H9 (cell line): ENCODE data around the gene KRTCAP2. TPM values are rescaled to one million over a fixed set of nuclear protein-coding genes. Genes with fewer than 3 reads are reported as not detected.

Experiments used
- DNase-seq: peaks from one replicate; pipeline ENCODE4 v3.0.0-alpha.2; 2017
- H2AFZ ChIP-seq: one replicate; pipeline ENCODE4 v1.6.1; 2013; ENCODE audit warnings: mild to moderate bottlenecking, low read length, control low read depth, moderate library complexity
- H2AK5ac ChIP-seq: 2 replicates; pipeline ENCODE4 v1.6.1; 2013; ENCODE audit warnings: low read length, control low read depth, mixed read lengths; ENCODE audit not compliant: insufficient read length
- H2BK120ac ChIP-seq: one replicate; pipeline ENCODE4 v1.6.1; 2013; ENCODE audit warnings: low read depth, mild to moderate bottlenecking, low read length, control low read depth, inconsistent platforms; ENCODE audit not compliant: poor library complexity, severe bottlenecking
- H2BK12ac ChIP-seq: 2 replicates; pipeline ENCODE4 v1.6.1; 2013; ENCODE audit warnings: low read length, control low read depth, mixed read lengths, low read depth; ENCODE audit not compliant: insufficient read length
- H2BK15ac ChIP-seq: 2 replicates; pipeline ENCODE4 v1.6.1; 2013; ENCODE audit warnings: low read depth, low read length, control low read depth
- H2BK20ac ChIP-seq: one replicate; pipeline ENCODE4 v1.6.1; 2013; ENCODE audit warnings: low read depth, mild to moderate bottlenecking, low read length, control low read depth, inconsistent platforms; ENCODE audit not compliant: poor library complexity, severe bottlenecking
- H2BK5ac ChIP-seq: 2 replicates; pipeline ENCODE4 v1.6.1; 2013; ENCODE audit warnings: low read length, control low read depth, mixed read lengths; ENCODE audit not compliant: insufficient read length
- H3K14ac ChIP-seq: 2 replicates; pipeline ENCODE4 v1.6.1; 2013; ENCODE audit warnings: low read length, control low read depth; ENCODE audit not compliant: insufficient read depth
- H3K18ac ChIP-seq: 2 replicates; pipeline ENCODE4 v1.6.1; 2013; ENCODE audit warnings: low read depth, mild to moderate bottlenecking, mixed read lengths, low read length, control low read depth; ENCODE audit not compliant: insufficient read length
- H3K23ac ChIP-seq: 2 replicates; pipeline ENCODE4 v1.6.1; 2013; ENCODE audit warnings: low read length, control low read depth, mixed read lengths, low read depth; ENCODE audit not compliant: insufficient read length
- H3K23me2 ChIP-seq: 2 replicates; pipeline ENCODE4 v1.6.1; 2013; ENCODE audit warnings: low read depth, mild to moderate bottlenecking, mixed read lengths, low read length, control low read depth; ENCODE audit not compliant: insufficient read length, poor library complexity, severe bottlenecking
- H3K27ac ChIP-seq: 2 replicates; pipeline ENCODE4 v1.5.1; 2013; ENCODE audit warnings: low read length, control low read depth, mixed read lengths, low read depth; ENCODE audit not compliant: insufficient read length
- H3K27me3 ChIP-seq: 2 replicates; pipeline ENCODE4 v1.6.1; 2013; ENCODE audit warnings: low read length, control low read depth, inconsistent platforms; ENCODE audit not compliant: insufficient read depth
- H3K4ac ChIP-seq: 2 replicates; pipeline ENCODE4 v1.6.1; 2013; ENCODE audit warnings: low read depth, mild to moderate bottlenecking, control low read depth, inconsistent platforms, low read length, moderate library complexity
- H3K4me1 ChIP-seq: 2 replicates; pipeline ENCODE4 v1.6.1; 2013; ENCODE audit warnings: low read length, control low read depth, inconsistent platforms; ENCODE audit not compliant: insufficient read depth
- H3K4me2 ChIP-seq: 2 replicates; pipeline ENCODE4 v1.6.1; 2013; ENCODE audit warnings: low read length, control low read depth, mixed read lengths; ENCODE audit not compliant: insufficient read length, insufficient read depth
- H3K56ac ChIP-seq: 2 replicates; pipeline ENCODE4 v1.6.1; 2013; ENCODE audit warnings: low read depth, mild to moderate bottlenecking, mixed read lengths, low read length, control low read depth; ENCODE audit not compliant: insufficient read length
- H3K79me1 ChIP-seq: 2 replicates; pipeline ENCODE4 v1.6.1; 2013; ENCODE audit warnings: low read depth, mild to moderate bottlenecking, moderate library complexity, low read length, control low read depth, inconsistent platforms; ENCODE audit not compliant: insufficient read depth, poor library complexity, severe bottlenecking
- H3K79me2 ChIP-seq: 2 replicates; pipeline ENCODE4 v1.6.1; 2013; ENCODE audit warnings: low read length, control low read depth, inconsistent platforms; ENCODE audit not compliant: insufficient read depth
- H3K9ac ChIP-seq: 2 replicates; pipeline ENCODE4 v1.6.1; 2013; ENCODE audit warnings: low read length, control low read depth, mixed read lengths; ENCODE audit not compliant: insufficient read length; ENCODE audit errors: extremely low read depth
- H3K9me3 ChIP-seq: one replicate; pipeline ENCODE4 v1.6.1; 2013; ENCODE audit warnings: low read depth, low read length, inconsistent platforms; ENCODE audit not compliant: control insufficient read depth
- H3T11ph ChIP-seq: one replicate; pipeline ENCODE4 v1.6.1; 2013; ENCODE audit warnings: mild to moderate bottlenecking, low read length, control low read depth, inconsistent platforms
- H4K20me1 ChIP-seq: one replicate; pipeline ENCODE4 v1.6.1; 2013; ENCODE audit not compliant: control insufficient read depth, insufficient read length, insufficient read depth
- H4K5ac ChIP-seq: 2 replicates; pipeline ENCODE4 v1.6.1; 2013; ENCODE audit warnings: low read depth, mild to moderate bottlenecking, mixed read lengths, low read length, control low read depth; ENCODE audit not compliant: insufficient read length
- H4K8ac ChIP-seq: replicated peaks from 2 replicates; pipeline ENCODE4 v1.6.1; 2013; ENCODE audit warnings: low read length, control low read depth, mixed read lengths, low read depth; ENCODE audit not compliant: insufficient read length
- H4K91ac ChIP-seq: 2 replicates; pipeline ENCODE4 v1.6.1; 2013; ENCODE audit warnings: low read depth, mild to moderate bottlenecking, moderate library complexity, mixed read lengths, low read length, control low read depth; ENCODE audit not compliant: insufficient read length
- H3K27ac Mint-ChIP-seq, 3 experiments: 2 replicates in 2 of 3; 3 replicates in 1 of 3; pipeline ENCODE4 v1.8.0; 2020 to 2021; ENCODE audit warnings: mixed read lengths in 3 of 3, mild to moderate bottlenecking in 1 of 3, moderate library complexity in 1 of 3
- H3K27me3 Mint-ChIP-seq: 2 replicates; pipeline ENCODE4 v1.8.0; 2021; ENCODE audit warnings: low read depth, mild to moderate bottlenecking, moderate library complexity, mixed read lengths
- H3K36me3 Mint-ChIP-seq, 3 experiments: 2 replicates in 2 of 3; 3 replicates in 1 of 3; pipeline ENCODE4 v1.8.0; 2020 to 2021; ENCODE audit warnings: low read depth in 3 of 3, mixed read lengths in 3 of 3; ENCODE audit not compliant: insufficient read depth in 1 of 3
- H3K4me1 Mint-ChIP-seq, 2 experiments: 2 replicates each; pipeline ENCODE4 v1.8.0; 2020; ENCODE audit warnings: mixed read lengths in 2 of 2
- H3K4me3 Mint-ChIP-seq, 2 experiments: 2 replicates in 1 of 2; 3 replicates in 1 of 2; pipeline ENCODE4 v1.8.0; 2020 to 2021; ENCODE audit warnings: mild to moderate bottlenecking in 2 of 2, mixed read lengths in 2 of 2, moderate library complexity in 1 of 2
- H3K9me3 Mint-ChIP-seq, 2 experiments: 2 replicates in 1 of 2; 3 replicates in 1 of 2; pipeline ENCODE4 v1.8.0; 2020; ENCODE audit warnings: mild to moderate bottlenecking in 2 of 2, mixed read lengths in 2 of 2, moderate library complexity in 1 of 2
- WGBS: extraction: QIAGEN DNeasy Blood & Tissue Kit; methylation state at CpG from one replicate; pipeline ENCODE4 v1.1.7; 2013; ENCODE audit warnings: missing lambda C conversion rate, low lambda C conversion rate, mixed read lengths; ENCODE audit not compliant: insufficient read length; ENCODE audit errors: extremely low coverage; 5-methylcytosine and 5-hydroxymethylcytosine counted together
- total RNA-seq: library from RNA; stranded (reverse); gene quantifications from 2 replicates; pipeline ENCODE4 v1.2.1, GENCODE V29; 2021
- TF ChIP-seq, protein P1 (sequence below): fragments of 200-600 bp; sonication (generic); conservative IDR thresholded peaks from 3 replicates; pipeline ENCODE4 v1.8.0; 2021; ENCODE audit warnings: antibody characterized with exemption, mild to moderate bottlenecking

Gene KRTCAP2
- total RNA-seq, 1 experiment from 2014 or later, result 149 TPM

- Histone ChIP-seq H3K23me2 (peaks cover 1% of the 10 kb centered on the region), H4K20me1 (no peaks in the 10 kb centered on the region), H2BK5ac (no peak overlapping the region), H3K14ac (no peak overlapping the region), H2BK15ac (no peak overlapping the region), H3K9me3 (no peaks in the 10 kb centered on the region), H3K4me2 (no peak overlapping the region), H2AK5ac (no peak overlapping the region), H3K27ac (no peak overlapping the region), H4K91ac (no peak overlapping the region), H3K18ac (no peak overlapping the region), H3K4me1 (no peaks in the 10 kb centered on the region), H3K27me3 (no peaks in the 10 kb centered on the region), H4K8ac (no peak overlapping the region), H2BK12ac (no peak overlapping the region), H2BK20ac (no peak overlapping the region), H4K5ac (no peak overlapping the region), H3K23ac (no peak overlapping the region), H3K79me1 (no peaks in the 10 kb centered on the region), H3T11ph (no peak overlapping the region), H3K9ac (no peak overlapping the region), H2BK120ac (no peak overlapping the region), H3K4ac (no peak overlapping the region), H2AFZ (no peak overlapping the region), H3K79me2 (no peaks in the 10 kb centered on the region), H3K56ac (no peak overlapping the region)
- peaks cover 40% of the 10 kb centered on the region for H3K27me3 Mint-ChIP-seq
- H3K4me3 Mint-ChIP-seq, result no peak overlapping the region
- peaks cover 2 to 7% of the 10 kb centered on the region in 2 experiments; a peak in 3 of 4 replicates for H3K4me1 Mint-ChIP-seq
- no peak overlapping the region for H3K27ac Mint-ChIP-seq
- no CpG with 5 or more reads among the region's 3 CpGs for WGBS
- H3K9me3 Mint-ChIP-seq, result no peaks in the 10 kb centered on the region
- H3K36me3 Mint-ChIP-seq, result no peaks in the 10 kb centered on the region; a peak in 1 of 7 replicates
- DNase-seq, result no peak
- TF ChIP-seq, protein P1, sequence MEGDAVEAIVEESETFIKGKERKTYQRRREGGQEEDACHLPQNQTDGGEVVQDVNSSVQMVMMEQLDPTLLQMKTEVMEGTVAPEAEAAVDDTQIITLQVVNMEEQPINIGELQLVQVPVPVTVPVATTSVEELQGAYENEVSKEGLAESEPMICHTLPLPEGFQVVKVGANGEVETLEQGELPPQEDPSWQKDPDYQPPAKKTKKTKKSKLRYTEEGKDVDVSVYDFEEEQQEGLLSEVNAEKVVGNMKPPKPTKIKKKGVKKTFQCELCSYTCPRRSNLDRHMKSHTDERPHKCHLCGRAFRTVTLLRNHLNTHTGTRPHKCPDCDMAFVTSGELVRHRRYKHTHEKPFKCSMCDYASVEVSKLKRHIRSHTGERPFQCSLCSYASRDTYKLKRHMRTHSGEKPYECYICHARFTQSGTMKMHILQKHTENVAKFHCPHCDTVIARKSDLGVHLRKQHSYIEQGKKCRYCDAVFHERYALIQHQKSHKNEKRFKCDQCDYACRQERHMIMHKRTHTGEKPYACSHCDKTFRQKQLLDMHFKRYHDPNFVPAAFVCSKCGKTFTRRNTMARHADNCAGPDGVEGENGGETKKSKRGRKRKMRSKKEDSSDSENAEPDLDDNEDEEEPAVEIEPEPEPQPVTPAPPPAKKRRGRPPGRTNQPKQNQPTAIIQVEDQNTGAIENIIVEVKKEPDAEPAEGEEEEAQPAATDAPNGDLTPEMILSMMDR, result peak; percentile 38; the same call in 2 of the 3 replicates
These were observed 27.6 kb downstream of the KRTCAP2 start for GRCh38 chr1:155145491-155145890.
